Testis (tissue), 2 donors: ENCODE data around the gene SCG2.

Experiments used
- CTCF ChIP-seq, 3 experiments: fragments of 450-650 bp in 2 of 3; fragments of 200-600 bp in 1 of 3; sonication (generic) in 1 of 3; IDR thresholded peaks; one replicate each; pipeline ENCODE4 v1.5.1; 2016 to 2019; ENCODE audit warnings: antibody characterized with exemption in 3 of 3, mild to moderate bottlenecking in 2 of 3, moderate library complexity in 1 of 3
- POLR2A ChIP-seq: fragments of 450-650 bp; IDR thresholded peaks from one replicate; pipeline ENCODE4 v1.6.1; 2017; ENCODE audit warnings: antibody characterized with exemption, mild to moderate bottlenecking, moderate library complexity

- no peak for TF ChIP-seq CTCF (IDR thresholded peaks at IDR 0.05)
- no peak for TF ChIP-seq POLR2A
Measured at GRCh38 chr2:223618172-223619035, 16.2 kb upstream of the SCG2 start.
